GM12878 (cell line): Measurements from ENCODE around the gene COL2A1. TPM values are rescaled to one million over a fixed set of nuclear protein-coding genes. Genes with fewer than 3 reads are reported as not detected.

Source experiments
- ATAC-seq: fragments of 200-7000 bp; cut with Tn5 transposase; 3 replicates; pipeline ENCODE4 v1.9.1; 2020; ENCODE audit warnings: mild to moderate bottlenecking, moderate library complexity
- BruUV-seq: library from RNA; stranded (reverse); fragments of 400-500 nt; replicated peaks from 2 replicates; lab custom pipeline; 2021; lab: Mats Ljungman, UMichigan
- CTCF ChIA-PET: fragments of 300-600 bp; sonication (Branson Sonifier 250); formaldehyde crosslinking; extraction: SDS; loops from one replicate; lab custom pipeline; 2021; ENCODE audit warnings: inconsistent platforms; lab: Yijun Ruan, JAX
- POLR2A ChIA-PET: fragments of 350-600 bp; formaldehyde crosslinking; extraction: SDS; loops from one replicate; lab custom pipeline; 2021; ENCODE audit warnings: inconsistent platforms; lab: Charles Lee
- RAD21 ChIA-PET: fragments of 300-600 bp; sonication (Branson Sonifier 250); formaldehyde crosslinking; loops from one replicate; lab custom pipeline; 2023; ENCODE audit warnings: antibody characterized with exemption; ENCODE audit not compliant: unreplicated experiment; lab: Charles Lee
- SMC1A ChIA-PET: fragments of 300-600 bp; sonication (Branson Sonifier 250); formaldehyde crosslinking; loops from one replicate; lab custom pipeline; 2023; ENCODE audit not compliant: unreplicated experiment, uncharacterized antibody; lab: Charles Lee
- DNase-seq: peaks from one replicate; pipeline ENCODE4 v3.0.0-alpha.2; 2011; ENCODE audit warnings: low read depth, low spot score
- FAIRE-seq: peaks from 3 replicates; lab custom pipeline; 2011; peaks lifted over from hg19 to GRCh38; lab: Jason Lieb, UNC
- H2AFZ ChIP-seq: 2 replicates; pipeline ENCODE4 v1.6.0; 2011; ENCODE audit warnings: low read depth, low read length, control low read depth; ENCODE audit not compliant: control insufficient read depth
- H3K27ac ChIP-seq: 2 replicates; pipeline ENCODE4 v1.5.1; 2011; ENCODE audit warnings: control low read depth; ENCODE audit not compliant: control insufficient read depth, insufficient read depth
- H3K27me3 ChIP-seq, 2 experiments: replicated peaks in 1 of 2; 2 replicates each; pipeline versions ENCODE4 v1.6.0 to v1.6.1; 2011; ENCODE audit warnings: low read length in 1 of 2; ENCODE audit not compliant: control insufficient read depth in 2 of 2, insufficient read depth in 2 of 2
- H3K36me3 ChIP-seq, 2 experiments: 2 replicates each; pipeline ENCODE4 v1.5.1; 2011; ENCODE audit warnings: low read length in 1 of 2; ENCODE audit not compliant: control insufficient read depth in 2 of 2, insufficient read depth in 2 of 2
- H3K4me1 ChIP-seq: 2 replicates; pipeline ENCODE4 v1.6.1; 2011; ENCODE audit warnings: mild to moderate bottlenecking, low read length, moderate library complexity, mixed read lengths; ENCODE audit not compliant: control insufficient read depth, insufficient read depth
- H3K4me2 ChIP-seq: 2 replicates; pipeline ENCODE4 v1.6.0; 2011; ENCODE audit warnings: control low read depth; ENCODE audit not compliant: control insufficient read depth, insufficient read depth
- H3K4me3 ChIP-seq: fragments of 200-600 bp; sonication (generic); 2 replicates; pipeline ENCODE4 v1.5.1; 2016
- H3K79me2 ChIP-seq: 2 replicates; pipeline ENCODE4 v1.6.0; 2011; ENCODE audit warnings: low read length; ENCODE audit not compliant: control insufficient read depth, insufficient read depth
- H3K9ac ChIP-seq: 2 replicates; pipeline ENCODE4 v1.8.0; 2011; ENCODE audit warnings: low read length, control low read depth, mixed read lengths; ENCODE audit not compliant: control insufficient read depth, insufficient read depth
- H3K9me3 ChIP-seq: replicated peaks from 3 replicates; pipeline ENCODE4 v1.5.1; 2011; ENCODE audit warnings: mild to moderate bottlenecking, low read length; ENCODE audit not compliant: control insufficient read depth, insufficient read depth
- H4K20me1 ChIP-seq: 2 replicates; pipeline ENCODE4 v1.6.0; 2011; ENCODE audit not compliant: control insufficient read depth, insufficient read depth
- ATF7 ChIP-seq: fragments of 450-650 bp; IDR thresholded peaks from 2 replicates; pipeline ENCODE4 v1.6.1; 2016; ENCODE audit warnings: low read depth, mild to moderate bottlenecking
- BMI1 ChIP-seq: fragments of 450-650 bp; IDR thresholded peaks from 2 replicates; pipeline ENCODE4 v1.6.1; 2016; ENCODE audit warnings: mild to moderate bottlenecking, moderate library complexity, borderline replicate concordance
- CHD4 ChIP-seq: fragments of 200-600 bp; sonication (generic); IDR thresholded peaks from 2 replicates; pipeline ENCODE4 v1.6.1; 2016; ENCODE audit warnings: mild to moderate bottlenecking
- E4F1 ChIP-seq: fragments of 450-650 bp; IDR thresholded peaks from 2 replicates; pipeline ENCODE4 v1.6.1; 2018; ENCODE audit warnings: borderline replicate concordance, mild to moderate bottlenecking; ENCODE audit not compliant: partially characterized antibody
- EP300 ChIP-seq, 2 experiments: fragments of 150-350 bp in 1 of 2; IDR thresholded peaks; 2 replicates each; pipeline ENCODE4 v1.6.1; 2011 to 2012; ENCODE audit warnings: low read depth in 2 of 2, low read length in 2 of 2, borderline replicate concordance in 1 of 2, improper control_type of control experiment in 1 of 2, inconsistent platforms in 1 of 2; ENCODE audit not compliant: control insufficient read depth in 1 of 2
- IRF3 ChIP-seq: fragments of 450-650 bp; IDR thresholded peaks from 2 replicates; pipeline ENCODE4 v1.6.1; 2014; ENCODE audit warnings: mild to moderate bottlenecking
- IRF4 ChIP-seq: IDR thresholded peaks from 2 replicates; pipeline ENCODE4 v1.6.1; 2011; ENCODE audit warnings: low read depth, low read length
- MTA2 ChIP-seq: fragments of 450-650 bp; IDR thresholded peaks from 2 replicates; pipeline ENCODE4 v1.6.1; 2016; ENCODE audit warnings: low read depth, mild to moderate bottlenecking, moderate library complexity
- NR2C2 ChIP-seq: IDR thresholded peaks from 2 replicates; pipeline ENCODE4 v1.6.1; 2011; ENCODE audit warnings: borderline replicate concordance, low read depth; ENCODE audit not compliant: control insufficient read depth, insufficient read length
- SMAD1 ChIP-seq: fragments of 450-650 bp; IDR thresholded peaks from 2 replicates; pipeline ENCODE4 v1.6.1; 2018; ENCODE audit warnings: mild to moderate bottlenecking, low read depth; ENCODE audit not compliant: partially characterized antibody
- TBL1XR1 ChIP-seq: IDR thresholded peaks from 2 replicates; pipeline ENCODE4 v1.6.1; 2012; ENCODE audit warnings: low read depth, low read length, improper control_type of control experiment
- WRNIP1 ChIP-seq: IDR thresholded peaks from 2 replicates; pipeline ENCODE4 v1.6.1; 2011; ENCODE audit warnings: low read depth, low read length, improper control_type of control experiment, borderline replicate concordance
- WGBS: methylation state at CpG from one replicate; pipeline ENCODE4 v1.1.6; 2016; ENCODE audit warnings: low lambda C conversion rate; ENCODE audit not compliant: insufficient replicate concordance, insufficient coverage; ENCODE audit errors: missing lambda C conversion rate; 5-methylcytosine and 5-hydroxymethylcytosine counted together
- in situ Hi-C: fragments of 300-500 bp; cut with MboI; formaldehyde crosslinking; loops from 9 replicates; pipeline ENCODE4 v1.14.3; 2018; ENCODE audit warnings: mixed read lengths
- intact Hi-C: fragments of 100-400 bp; cut with micrococcal nuclease; formaldehyde crosslinking; loops from one replicate; pipeline ENCODE4 v1.14.2; 2022; ENCODE audit not compliant: unreplicated experiment
- polyA plus RNA-seq, 11 experiments: library from polyadenylated mRNA; depleted of rRNA in 4 of 11; unstranded in 6 of 11; stranded (reverse) in 5 of 11; fragments of >200 nt; fragmentation: Nextera tagmentation in 4 of 11; fragmentation: Illumina TruSeq in 1 of 11; extraction: Ambion mirVana in 4 of 11; extraction: Trizol in 1 of 11; gene quantifications; 1 replicate in 1 of 11; 2 replicates in 10 of 11; pipeline versions ENCODE4 v1.2.1 to v1.2.3, GENCODE V29; 2011 to 2016; ENCODE audit warnings: inconsistent platforms in 2 of 11, missing spikeins in 2 of 11, low read depth in 1 of 11
- total RNA-seq, 4 experiments: library from RNA; depleted of rRNA in 3 of 4; stranded (reverse); fragments of >200 nt in 3 of 4; fragmentation: Illumina TruSeq in 1 of 4; extraction: Trizol in 1 of 4; gene quantifications; 2 replicates each; pipeline versions ENCODE4 v1.2.1 to v1.2.3, GENCODE V29; 2013 to 2021

COL2A1 gene
- total and polyA plus RNA-seq, 10 of the 15 experiments (the other 5 are each of a cell fraction or from before 2014, with no cell fraction given), result 0.06 to 0.67 (median 0.19) TPM; not detected in 1

GRCh38 chr12:48019639-48020265, 15.5 kb upstream of the COL2A1 start:
- WGBS, result 22% methylated on average over 3 of the region's 3 CpGs
- ATAC-seq (no peak), DNase-seq (no peak), FAIRE-seq (no peak)
- POLR2A ChIA-PET, result no interaction called here
- no peaks in the 10 kb centered on the region for H3K79me2 ChIP-seq
- no peaks in the 10 kb centered on the region for H3K4me1 ChIP-seq
- peaks cover 4 to 6% of the 10 kb centered on the region in 2 experiments; a peak in 3 of 4 replicates for H3K27me3 ChIP-seq
- no peaks in the 10 kb centered on the region; the same call in 1 of the 2 replicates for H4K20me1 ChIP-seq
- no peaks in the 10 kb centered on the region for H3K9me3 ChIP-seq
- H2AFZ ChIP-seq, result no peak overlapping the region
- H3K4me2 ChIP-seq, result no peak overlapping the region
- in situ Hi-C loops (no loop called here), intact Hi-C loops (no loop called here)
- no peak overlapping the region for H3K4me3 ChIP-seq
- H3K9ac ChIP-seq, result no peak overlapping the region
- TF ChIP-seq SMAD1 (no peak), BMI1 (no peak), WRNIP1 (no peak), MTA2 (no peak), EP300 (IDR thresholded peaks at IDR 0.05; ENCODE audit: borderline replicate concordance in 1 of 2, control insufficient read depth in 1 of 2, low read depth in 2 of 2, low read length in 2 of 2) (no peak), IRF4 (no peak), ATF7 (no peak), E4F1 (no peak), TBL1XR1 (no peak), IRF3 (no peak), CHD4 (no peak), NR2C2 (no peak)
- RAD21 ChIA-PET, result no interaction called here
- SMC1A ChIA-PET, result no interaction called here
- no peak overlapping the region for H3K27ac ChIP-seq
- CTCF ChIA-PET, result no interaction called here
- H3K36me3 ChIP-seq, result no peaks in the 10 kb centered on the region
- BruUV-seq, result no TSS peak
